H9 (cell line): ENCODE measurements around the gene CNNM3. TPM values are rescaled to one million over a fixed set of nuclear protein-coding genes. Genes with fewer than 3 reads are reported as not detected.

Experiments
- DNase-seq: peaks from one replicate; pipeline ENCODE4 v3.0.0-alpha.2; 2017
- H2AFZ ChIP-seq: one replicate; pipeline ENCODE4 v1.6.1; 2013; ENCODE audit warnings: mild to moderate bottlenecking, low read length, control low read depth, moderate library complexity
- H2AK5ac ChIP-seq: 2 replicates; pipeline ENCODE4 v1.6.1; 2013; ENCODE audit warnings: low read length, control low read depth, mixed read lengths; ENCODE audit not compliant: insufficient read length
- H2BK120ac ChIP-seq: one replicate; pipeline ENCODE4 v1.6.1; 2013; ENCODE audit warnings: low read depth, mild to moderate bottlenecking, low read length, control low read depth, inconsistent platforms; ENCODE audit not compliant: poor library complexity, severe bottlenecking
- H2BK12ac ChIP-seq: 2 replicates; pipeline ENCODE4 v1.6.1; 2013; ENCODE audit warnings: low read length, control low read depth, mixed read lengths, low read depth; ENCODE audit not compliant: insufficient read length
- H2BK15ac ChIP-seq: 2 replicates; pipeline ENCODE4 v1.6.1; 2013; ENCODE audit warnings: low read depth, low read length, control low read depth
- H2BK20ac ChIP-seq: one replicate; pipeline ENCODE4 v1.6.1; 2013; ENCODE audit warnings: low read depth, mild to moderate bottlenecking, low read length, control low read depth, inconsistent platforms; ENCODE audit not compliant: poor library complexity, severe bottlenecking
- H2BK5ac ChIP-seq: 2 replicates; pipeline ENCODE4 v1.6.1; 2013; ENCODE audit warnings: low read length, control low read depth, mixed read lengths; ENCODE audit not compliant: insufficient read length
- H3K14ac ChIP-seq: 2 replicates; pipeline ENCODE4 v1.6.1; 2013; ENCODE audit warnings: low read length, control low read depth; ENCODE audit not compliant: insufficient read depth
- H3K18ac ChIP-seq: 2 replicates; pipeline ENCODE4 v1.6.1; 2013; ENCODE audit warnings: low read depth, mild to moderate bottlenecking, mixed read lengths, low read length, control low read depth; ENCODE audit not compliant: insufficient read length
- H3K23ac ChIP-seq: 2 replicates; pipeline ENCODE4 v1.6.1; 2013; ENCODE audit warnings: low read length, control low read depth, mixed read lengths, low read depth; ENCODE audit not compliant: insufficient read length
- H3K23me2 ChIP-seq: 2 replicates; pipeline ENCODE4 v1.6.1; 2013; ENCODE audit warnings: low read depth, mild to moderate bottlenecking, mixed read lengths, low read length, control low read depth; ENCODE audit not compliant: insufficient read length, poor library complexity, severe bottlenecking
- H3K27ac ChIP-seq: 2 replicates; pipeline ENCODE4 v1.5.1; 2013; ENCODE audit warnings: low read length, control low read depth, mixed read lengths, low read depth; ENCODE audit not compliant: insufficient read length
- H3K27me3 ChIP-seq: 2 replicates; pipeline ENCODE4 v1.6.1; 2013; ENCODE audit warnings: low read length, control low read depth, inconsistent platforms; ENCODE audit not compliant: insufficient read depth
- H3K4ac ChIP-seq: 2 replicates; pipeline ENCODE4 v1.6.1; 2013; ENCODE audit warnings: low read depth, mild to moderate bottlenecking, control low read depth, inconsistent platforms, low read length, moderate library complexity
- H3K4me1 ChIP-seq: 2 replicates; pipeline ENCODE4 v1.6.1; 2013; ENCODE audit warnings: low read length, control low read depth, inconsistent platforms; ENCODE audit not compliant: insufficient read depth
- H3K4me2 ChIP-seq: 2 replicates; pipeline ENCODE4 v1.6.1; 2013; ENCODE audit warnings: low read length, control low read depth, mixed read lengths; ENCODE audit not compliant: insufficient read length, insufficient read depth
- H3K56ac ChIP-seq: 2 replicates; pipeline ENCODE4 v1.6.1; 2013; ENCODE audit warnings: low read depth, mild to moderate bottlenecking, mixed read lengths, low read length, control low read depth; ENCODE audit not compliant: insufficient read length
- H3K79me1 ChIP-seq: 2 replicates; pipeline ENCODE4 v1.6.1; 2013; ENCODE audit warnings: low read depth, mild to moderate bottlenecking, moderate library complexity, low read length, control low read depth, inconsistent platforms; ENCODE audit not compliant: insufficient read depth, poor library complexity, severe bottlenecking
- H3K79me2 ChIP-seq: 2 replicates; pipeline ENCODE4 v1.6.1; 2013; ENCODE audit warnings: low read length, control low read depth, inconsistent platforms; ENCODE audit not compliant: insufficient read depth
- H3K9ac ChIP-seq: 2 replicates; pipeline ENCODE4 v1.6.1; 2013; ENCODE audit warnings: low read length, control low read depth, mixed read lengths; ENCODE audit not compliant: insufficient read length; ENCODE audit errors: extremely low read depth
- H3K9me3 ChIP-seq: one replicate; pipeline ENCODE4 v1.6.1; 2013; ENCODE audit warnings: low read depth, low read length, inconsistent platforms; ENCODE audit not compliant: control insufficient read depth
- H3T11ph ChIP-seq: one replicate; pipeline ENCODE4 v1.6.1; 2013; ENCODE audit warnings: mild to moderate bottlenecking, low read length, control low read depth, inconsistent platforms
- H4K20me1 ChIP-seq: one replicate; pipeline ENCODE4 v1.6.1; 2013; ENCODE audit not compliant: control insufficient read depth, insufficient read length, insufficient read depth
- H4K5ac ChIP-seq: 2 replicates; pipeline ENCODE4 v1.6.1; 2013; ENCODE audit warnings: low read depth, mild to moderate bottlenecking, mixed read lengths, low read length, control low read depth; ENCODE audit not compliant: insufficient read length
- H4K8ac ChIP-seq: replicated peaks from 2 replicates; pipeline ENCODE4 v1.6.1; 2013; ENCODE audit warnings: low read length, control low read depth, mixed read lengths, low read depth; ENCODE audit not compliant: insufficient read length
- H4K91ac ChIP-seq: 2 replicates; pipeline ENCODE4 v1.6.1; 2013; ENCODE audit warnings: low read depth, mild to moderate bottlenecking, moderate library complexity, mixed read lengths, low read length, control low read depth; ENCODE audit not compliant: insufficient read length
- H3K27ac Mint-ChIP-seq, 3 experiments: 2 replicates in 2 of 3; 3 replicates in 1 of 3; pipeline ENCODE4 v1.8.0; 2020 to 2021; ENCODE audit warnings: mixed read lengths in 3 of 3, mild to moderate bottlenecking in 1 of 3, moderate library complexity in 1 of 3
- H3K27me3 Mint-ChIP-seq: 2 replicates; pipeline ENCODE4 v1.8.0; 2021; ENCODE audit warnings: low read depth, mild to moderate bottlenecking, moderate library complexity, mixed read lengths
- H3K36me3 Mint-ChIP-seq, 3 experiments: 2 replicates in 2 of 3; 3 replicates in 1 of 3; pipeline ENCODE4 v1.8.0; 2020 to 2021; ENCODE audit warnings: low read depth in 3 of 3, mixed read lengths in 3 of 3; ENCODE audit not compliant: insufficient read depth in 1 of 3
- H3K4me1 Mint-ChIP-seq, 2 experiments: 2 replicates each; pipeline ENCODE4 v1.8.0; 2020; ENCODE audit warnings: mixed read lengths in 2 of 2
- H3K4me3 Mint-ChIP-seq, 2 experiments: 2 replicates in 1 of 2; 3 replicates in 1 of 2; pipeline ENCODE4 v1.8.0; 2020 to 2021; ENCODE audit warnings: mild to moderate bottlenecking in 2 of 2, mixed read lengths in 2 of 2, moderate library complexity in 1 of 2
- H3K9me3 Mint-ChIP-seq, 2 experiments: 2 replicates in 1 of 2; 3 replicates in 1 of 2; pipeline ENCODE4 v1.8.0; 2020; ENCODE audit warnings: mild to moderate bottlenecking in 2 of 2, mixed read lengths in 2 of 2, moderate library complexity in 1 of 2
- CTCF ChIP-seq: fragments of 200-600 bp; sonication (generic); conservative IDR thresholded peaks from 3 replicates; pipeline ENCODE4 v1.8.0; 2021; ENCODE audit warnings: antibody characterized with exemption, mild to moderate bottlenecking
- WGBS: extraction: QIAGEN DNeasy Blood & Tissue Kit; methylation state at CpG from one replicate; pipeline ENCODE4 v1.1.7; 2013; ENCODE audit warnings: missing lambda C conversion rate, low lambda C conversion rate, mixed read lengths; ENCODE audit not compliant: insufficient read length; ENCODE audit errors: extremely low coverage; 5-methylcytosine and 5-hydroxymethylcytosine counted together
- total RNA-seq: library from RNA; stranded (reverse); gene quantifications from 2 replicates; pipeline ENCODE4 v1.2.1, GENCODE V29; 2021

CNNM3 gene
- total RNA-seq, 1 experiment from 2014 or later, result 25.0 TPM

- no peak for TF ChIP-seq CTCF
- Histone ChIP-seq H4K91ac (no peak overlapping the region), H2AK5ac (no peak overlapping the region), H3K79me2 (no peaks in the 10 kb centered on the region), H2BK20ac (no peak overlapping the region), H3K4me2 (no peak overlapping the region), H2BK15ac (no peak overlapping the region), H3T11ph (no peak overlapping the region), H2BK5ac (no peak overlapping the region), H3K27ac (no peak overlapping the region), H3K4ac (no peak overlapping the region), H2BK120ac (no peak overlapping the region), H3K23ac (no peak overlapping the region), H3K4me1 (peaks cover 3% of the 10 kb centered on the region; the same call in 1 of the 2 replicates), H3K14ac (no peak overlapping the region), H2AFZ (no peak overlapping the region), H4K8ac (no peak overlapping the region), H3K9me3 (no peaks in the 10 kb centered on the region), H4K20me1 (no peaks in the 10 kb centered on the region), H3K56ac (no peak overlapping the region), H3K18ac (no peak overlapping the region), H3K79me1 (no peaks in the 10 kb centered on the region), H2BK12ac (no peak overlapping the region), H3K9ac (no peak overlapping the region), H3K27me3 (no peaks in the 10 kb centered on the region; the same call in 1 of the 2 replicates), H4K5ac (no peak overlapping the region), H3K23me2 (no peaks in the 10 kb centered on the region)
- Mint-ChIP-seq H3K4me3 (peak overlapping the region; percentile 34 to 52; a peak in 2 of 5 replicates), H3K4me1 (peaks cover 49 to 51% of the 10 kb centered on the region in 2 experiments), H3K9me3 (no peaks in the 10 kb centered on the region), H3K36me3 (no peaks in the 10 kb centered on the region), H3K27me3 (peaks cover 4% of the 10 kb centered on the region), H3K27ac (peak overlapping the region; percentile 87 to 92 (median 90); a peak in 4 of 7 replicates)
- no CpG with 5 or more reads among the region's 6 CpGs for WGBS
- no peak for DNase-seq
Observed at GRCh38 chr2:96880891-96881273, 64.8 kb downstream of the CNNM3 start.
